GM23248 (cell line): ENCODE measurements around the gene TRERF1.

Source experiments
- EZH2 ChIP-seq: fragments of 200-600 bp; sonication (generic); IDR thresholded peaks from 2 replicates; pipeline ENCODE4 v1.6.1; 2018; ENCODE audit warnings: antibody characterized with exemption, mild to moderate bottlenecking; ENCODE audit not compliant: insufficient read depth, poor library complexity, severe bottlenecking
- EZH2phosphoT487 ChIP-seq: fragments of 200-600 bp; sonication (generic); IDR thresholded peaks from 2 replicates; pipeline ENCODE4 v1.6.1; 2018; ENCODE audit warnings: antibody characterized with exemption, moderate library complexity, mild to moderate bottlenecking, low read depth; ENCODE audit not compliant: insufficient read depth

DNA sequence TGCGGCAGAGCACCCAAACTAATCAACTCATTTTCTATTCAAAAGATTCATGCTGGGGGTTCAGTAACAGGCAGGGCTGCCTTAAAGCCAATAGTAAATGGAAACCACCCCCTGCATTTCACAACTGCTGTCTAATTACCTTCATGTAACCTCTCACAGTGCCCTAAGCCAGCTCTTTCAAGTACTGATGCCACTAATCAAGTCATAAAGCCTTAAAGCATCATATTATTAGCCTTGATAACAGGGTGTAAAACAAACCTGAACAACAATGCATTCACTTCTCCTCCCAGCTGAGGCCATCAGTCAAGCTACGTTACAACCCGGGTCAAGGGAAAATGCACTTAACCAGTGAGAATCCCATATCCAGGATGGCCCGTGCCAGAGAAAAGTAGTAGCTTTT, 33.0 kb downstream of the TRERF1 start:
- TF ChIP-seq EZH2 (no peak), EZH2phosphoT487 (no peak)
